A673 (cell line): ENCODE results near the gene ANKRD16. TPM values are rescaled to one million over a fixed set of nuclear protein-coding genes. Genes with fewer than 3 reads are reported as not detected.

ENCODE experiments used
- BruUV-seq: library from RNA; stranded (reverse); fragments of 400-500 nt; replicated peaks from 2 replicates; lab custom pipeline; 2021; lab: Mats Ljungman, UMichigan
- CTCF ChIA-PET: fragments of 300-600 bp; sonication (Branson Sonifier 250); formaldehyde crosslinking; loops from one replicate; lab custom pipeline; 2022; ENCODE audit warnings: antibody characterized with exemption; lab: Charles Lee
- POLR2A ChIA-PET: fragments of 300-600 bp; sonication (Branson Sonifier 250); formaldehyde crosslinking; loops from one replicate; lab custom pipeline; 2022; ENCODE audit warnings: antibody characterized with exemption; ENCODE audit not compliant: low non-redundant PET; lab: Charles Lee
- DNase-seq: peaks from one replicate; pipeline ENCODE4 v3.0.0-alpha.2; 2015; ENCODE audit warnings: low spot score
- H3K27ac ChIP-seq: fragments of 200-600 bp; sonication (generic); 2 replicates; pipeline ENCODE4 v1.5.1; 2016; ENCODE audit warnings: mixed run types, low read depth, mild to moderate bottlenecking, mixed read lengths, antibody characterized with exemption, low read length; ENCODE audit not compliant: poor library complexity, severe bottlenecking
- H3K27me3 ChIP-seq: fragments of 200-600 bp; sonication (generic); replicated peaks from 2 replicates; pipeline ENCODE4 v1.6.1; 2017; ENCODE audit warnings: mixed run types, low read depth, mild to moderate bottlenecking, mixed read lengths, antibody characterized with exemption, low read length; ENCODE audit not compliant: insufficient read depth, poor library complexity
- H3K36me3 ChIP-seq: fragments of 200-600 bp; sonication (generic); 2 replicates; pipeline ENCODE4 v1.6.1; 2016; ENCODE audit warnings: mixed run types, mild to moderate bottlenecking, mixed read lengths, antibody characterized with exemption, low read length; ENCODE audit not compliant: insufficient read depth, poor library complexity, severe bottlenecking
- H3K4me1 ChIP-seq: fragments of 200-600 bp; sonication (generic); 2 replicates; pipeline ENCODE4 v1.6.1; 2017; ENCODE audit warnings: mixed run types, mild to moderate bottlenecking, mixed read lengths, antibody characterized with exemption, low read length; ENCODE audit not compliant: insufficient read depth, poor library complexity, severe bottlenecking
- H3K4me3 ChIP-seq: fragments of 200-600 bp; sonication (generic); 2 replicates; pipeline ENCODE4 v1.5.1; 2016; ENCODE audit warnings: low read depth, mixed run types, mild to moderate bottlenecking, mixed read lengths, low read length; ENCODE audit not compliant: poor library complexity, severe bottlenecking
- H3K9me3 ChIP-seq: fragments of 200-600 bp; sonication (generic); 2 replicates; pipeline ENCODE4 v1.6.1; 2016; ENCODE audit warnings: mixed run types, low read depth, mild to moderate bottlenecking, mixed read lengths, antibody characterized with exemption, low read length; ENCODE audit not compliant: poor library complexity, severe bottlenecking
- CTCF ChIP-seq: fragments of 300-800, 200-600 bp; sonication (generic); conservative IDR thresholded peaks from 2 replicates; pipeline ENCODE4 v1.5.1; 2017; ENCODE audit warnings: low read depth, mild to moderate bottlenecking, antibody characterized with exemption, low read length, moderate library complexity, mixed read lengths
- EZH2 ChIP-seq: fragments of 200-600 bp; sonication (generic); IDR thresholded peaks from 2 replicates; pipeline ENCODE4 v1.6.1; 2017; ENCODE audit warnings: borderline replicate concordance, low read depth, mild to moderate bottlenecking, mixed read lengths, antibody characterized with exemption, low read length; ENCODE audit not compliant: poor library complexity, severe bottlenecking
- intact Hi-C: fragments of 100-400 bp; cut with micrococcal nuclease; formaldehyde crosslinking; loops from one replicate; pipeline ENCODE4 v1.10.0; 2022; ENCODE audit not compliant: unreplicated experiment
- total RNA-seq: library from RNA; stranded (reverse); gene quantifications from 2 replicates; pipeline ENCODE4 v1.2.3, GENCODE V29; 2021

The ANKRD16 gene
- total RNA-seq, 1 experiment from 2014 or later: 16.2 TPM

- H3K4me1 ChIP-seq: no peaks in the 10 kb centered on the region
- no peak overlapping the region for H3K27ac ChIP-seq
- intact Hi-C loops: no loop called here
- no peak overlapping the region for H3K4me3 ChIP-seq
- POLR2A ChIA-PET: no interaction called here
- no peak for DNase-seq
- BruUV-seq: no TSS peak
- peaks cover 34% of the 10 kb centered on the region for H3K36me3 ChIP-seq
- CTCF ChIA-PET: no interaction called here
- H3K9me3 ChIP-seq: no peaks in the 10 kb centered on the region
- no peaks in the 10 kb centered on the region for H3K27me3 ChIP-seq
- TF ChIP-seq EZH2 (no peak), CTCF (no peak)
These were observed 16.3 kb upstream of the ANKRD16 start for GRCh38 chr10:5905854-5906507.

- Histone ChIP-seq H3K27me3 (no peaks in the 10 kb centered on the region), H3K27ac (no peak overlapping the region), H3K4me1 (no peaks in the 10 kb centered on the region), H3K36me3 (peaks cover 18% of the 10 kb centered on the region), H3K9me3 (no peaks in the 10 kb centered on the region), H3K4me3 (no peak overlapping the region)
- POLR2A ChIA-PET: no interaction called here
- intact Hi-C loops: no loop called here
- DNase-seq: no peak
- BruUV-seq: no TSS peak
- no peak for TF ChIP-seq EZH2
- TF ChIP-seq CTCF: no peak
- CTCF ChIA-PET: no interaction called here
These were observed 14.5 kb upstream of the ANKRD16 start for GRCh38 chr10:5904227-5904626.

- no peak overlapping the region for H3K4me3 ChIP-seq
- H3K27me3 ChIP-seq: no peaks in the 10 kb centered on the region
- intact Hi-C loops: no loop called here
- no peak overlapping the region for H3K27ac ChIP-seq
- POLR2A ChIA-PET: no interaction called here
- CTCF ChIA-PET: no interaction called here
- no peaks in the 10 kb centered on the region for H3K4me1 ChIP-seq
- no TSS peak for BruUV-seq
- TF ChIP-seq CTCF (no peak), EZH2 (no peak)
- no peak for DNase-seq
- no peaks in the 10 kb centered on the region for H3K9me3 ChIP-seq
- H3K36me3 ChIP-seq: peaks cover 12% of the 10 kb centered on the region
These were observed 13.9 kb upstream of the ANKRD16 start for GRCh38 chr10:5903563-5903962.
